Measurements from ENCODE around the gene ZNF568. TPM values are rescaled to one million over a fixed set of nuclear protein-coding genes. Genes with fewer than 3 reads are reported as not detected.

The ZNF568 gene
- total RNA-seq, 1 donor from 2014 or later, result 8.9 TPM

GRCh38 chr19:36894849-36895383 lies 21.2 kb upstream of the ZNF568 start:
- H3K36me3 ChIP-seq, result peaks cover 77% of the 10 kb centered on the region
- H3K4me1 ChIP-seq, result no peaks in the 10 kb centered on the region
- H2AFZ ChIP-seq (replicated peaks), result no peak overlapping the region
- no peaks in the 10 kb centered on the region for H3K79me2 ChIP-seq (ENCODE audit: low read depth)
- peaks cover 57% of the 10 kb centered on the region for H3K36me3 Mint-ChIP-seq
- peaks cover 3% of the 10 kb centered on the region for H3K27me3 Mint-ChIP-seq (ENCODE audit: insufficient read depth, low read depth)
- H3K4me3 Mint-ChIP-seq, result no peak overlapping the region
- H3F3A ChIP-seq (ENCODE audit: low read depth), result no peaks in the 10 kb centered on the region
- TF ChIP-seq CTCF (IDR thresholded peaks at IDR 0.05) (no peak), EZH2 (IDR thresholded peaks at IDR 0.05) (no peak), EZH2phosphoT487 (IDR thresholded peaks at IDR 0.05) (no peak)
- no peaks in the 10 kb centered on the region for H3K4me1 Mint-ChIP-seq
- no peak overlapping the region for H3K27ac Mint-ChIP-seq
- H3K4me3 ChIP-seq, result no peak overlapping the region
- H3K9me3 Mint-ChIP-seq, result peaks cover 82% of the 10 kb centered on the region
- H3K4me2 ChIP-seq, result no peak overlapping the region
- no peak overlapping the region for H3K27ac ChIP-seq
- H3K27me3 ChIP-seq, result no peaks in the 10 kb centered on the region
- no peak overlapping the region for H3K9ac ChIP-seq
- DNase-seq (ENCODE audit: low spot score), result no peak
- peaks cover 77% of the 10 kb centered on the region for H3K9me3 ChIP-seq (ENCODE audit: low read depth)
- H4K20me1 ChIP-seq (ENCODE audit: low read depth), result no peaks in the 10 kb centered on the region

- Histone ChIP-seq H3K27me3 (no peaks in the 10 kb centered on the region), H3K9me3 (ENCODE audit: low read depth) (peaks cover 55% of the 10 kb centered on the region), H3K79me2 (ENCODE audit: low read depth) (no peaks in the 10 kb centered on the region), H4K20me1 (ENCODE audit: low read depth) (no peaks in the 10 kb centered on the region), H3K27ac (no peak overlapping the region), H3F3A (ENCODE audit: low read depth) (no peaks in the 10 kb centered on the region), H3K9ac (no peak overlapping the region), H3K4me2 (no peak overlapping the region), H3K4me1 (no peaks in the 10 kb centered on the region), H3K36me3 (peaks cover 59% of the 10 kb centered on the region), H3K4me3 (no peak overlapping the region), H2AFZ (replicated peaks) (no peak overlapping the region)
- Mint-ChIP-seq H3K4me3 (no peak overlapping the region), H3K4me1 (no peaks in the 10 kb centered on the region), H3K27me3 (ENCODE audit: insufficient read depth, low read depth) (peaks cover 5% of the 10 kb centered on the region), H3K36me3 (peaks cover 36% of the 10 kb centered on the region), H3K27ac (no peak overlapping the region), H3K9me3 (peaks cover 76% of the 10 kb centered on the region)
- DNase-seq (ENCODE audit: low spot score), result no peak
- TF ChIP-seq CTCF (IDR thresholded peaks at IDR 0.05) (no peak), EZH2 (IDR thresholded peaks at IDR 0.05) (no peak), EZH2phosphoT487 (IDR thresholded peaks at IDR 0.05) (no peak)
Measured at GRCh38 chr19:36898422-36898821, 17.7 kb upstream of the ZNF568 start.

GRCh38 chr19:36916991-36917390 lies 859 bp downstream of the ZNF568 start:
- Histone ChIP-seq H4K20me1 (ENCODE audit: low read depth) (no peaks in the 10 kb centered on the region), H3K79me2 (ENCODE audit: low read depth) (peaks cover 12% of the 10 kb centered on the region), H3K27me3 (no peaks in the 10 kb centered on the region), H2AFZ (replicated peaks) (peak overlapping the region; percentile 80), H3K9me3 (ENCODE audit: low read depth) (peaks cover 7% of the 10 kb centered on the region), H3K27ac (no peak overlapping the region), H3K9ac (peak overlapping the region; percentile 44), H3F3A (ENCODE audit: low read depth) (no peaks in the 10 kb centered on the region), H3K4me1 (peaks cover 3% of the 10 kb centered on the region), H3K4me2 (peak overlapping the region; percentile 77), H3K4me3 (peak overlapping the region; percentile 74), H3K36me3 (peaks cover 27% of the 10 kb centered on the region)
- H3K27me3 Mint-ChIP-seq (ENCODE audit: insufficient read depth, low read depth), result peaks cover 2% of the 10 kb centered on the region
- peaks cover 31% of the 10 kb centered on the region for H3K36me3 Mint-ChIP-seq
- TF ChIP-seq EZH2phosphoT487 (IDR thresholded peaks at IDR 0.05) (no peak), EZH2 (IDR thresholded peaks at IDR 0.05) (no peak), CTCF (IDR thresholded peaks at IDR 0.05) (no peak)
- peak overlapping the region; percentile 83 for H3K4me3 Mint-ChIP-seq
- no peaks in the 10 kb centered on the region for H3K4me1 Mint-ChIP-seq
- peaks cover 57% of the 10 kb centered on the region for H3K9me3 Mint-ChIP-seq
- peak; percentile 11 for DNase-seq (ENCODE audit: low spot score)
- no peak overlapping the region for H3K27ac Mint-ChIP-seq
